Stimulated activated naive CD8-positive, alpha-beta T cell treated with anti-CD3 and anti-CD28 coated beads, Interleukin-15, Interleukin-2, amounts not matched to agents 100 ng/mL and 50 ng/mL, for 24 hours (primary cell): ENCODE results near the gene CUL2.

Experiments used
- H3K27ac Mint-ChIP-seq: one replicate; pipeline ENCODE4 v1.8.0; 2021; ENCODE audit warnings: mild to moderate bottlenecking, mixed read lengths
- H3K27me3 Mint-ChIP-seq: one replicate; pipeline ENCODE4 v1.8.0; 2021; ENCODE audit warnings: mixed read lengths
- H3K36me3 Mint-ChIP-seq: one replicate; pipeline ENCODE4 v1.8.0; 2021; ENCODE audit warnings: low read depth, mixed read lengths
- H3K4me1 Mint-ChIP-seq: one replicate; pipeline ENCODE4 v1.8.0; 2021; ENCODE audit warnings: low read depth, mixed read lengths
- H3K4me3 Mint-ChIP-seq: one replicate; pipeline ENCODE4 v1.8.0; 2021; ENCODE audit warnings: mild to moderate bottlenecking, mixed read lengths
- H3K9me3 Mint-ChIP-seq: one replicate; pipeline ENCODE4 v1.8.0; 2021; ENCODE audit warnings: mixed read lengths

Gene CUL2

GRCh38 chr10:34969171-34969570, 121.0 kb downstream of the CUL2 start:
- no peaks in the 10 kb centered on the region for H3K9me3 Mint-ChIP-seq
- no peak overlapping the region for H3K27ac Mint-ChIP-seq
- H3K36me3 Mint-ChIP-seq, result no peaks in the 10 kb centered on the region
- no peak overlapping the region for H3K4me3 Mint-ChIP-seq
- H3K27me3 Mint-ChIP-seq, result no peaks in the 10 kb centered on the region
- no peaks in the 10 kb centered on the region for H3K4me1 Mint-ChIP-seq

DNA sequence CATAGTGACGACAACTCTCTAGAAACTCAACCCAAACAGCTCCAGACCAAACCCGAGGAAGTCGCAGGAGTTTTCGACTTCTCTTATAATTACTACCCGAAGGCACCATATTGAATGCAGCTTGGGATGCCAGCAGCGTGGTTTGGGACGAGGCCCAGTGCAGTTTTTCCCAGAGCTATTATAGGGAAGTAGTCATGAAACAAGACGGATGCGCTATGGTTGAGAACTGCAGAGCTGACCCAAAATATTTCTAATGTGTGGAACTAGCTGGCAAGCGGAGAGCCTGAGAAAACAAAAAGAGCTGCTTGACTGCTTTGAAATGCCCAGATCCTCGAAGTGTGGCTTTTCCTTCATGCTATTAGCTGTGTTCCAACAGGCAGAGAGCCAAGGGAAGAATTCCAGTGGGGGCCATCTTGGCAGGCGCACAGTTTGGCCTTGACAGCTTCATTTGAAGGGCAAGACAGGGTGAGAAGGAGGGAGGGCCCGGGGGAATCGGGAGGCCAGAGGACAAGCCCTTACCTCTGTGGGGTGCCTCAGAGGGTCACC, 122.7 kb downstream of the CUL2 start:
- no peaks in the 10 kb centered on the region for H3K27me3 Mint-ChIP-seq
- no peak overlapping the region for H3K4me3 Mint-ChIP-seq
- no peaks in the 10 kb centered on the region for H3K9me3 Mint-ChIP-seq
- no peaks in the 10 kb centered on the region for H3K4me1 Mint-ChIP-seq
- no peak overlapping the region for H3K27ac Mint-ChIP-seq
- H3K36me3 Mint-ChIP-seq, result no peaks in the 10 kb centered on the region

- Mint-ChIP-seq H3K36me3 (no peaks in the 10 kb centered on the region), H3K27ac (no peak overlapping the region), H3K4me1 (no peaks in the 10 kb centered on the region), H3K27me3 (no peaks in the 10 kb centered on the region), H3K4me3 (no peak overlapping the region), H3K9me3 (no peaks in the 10 kb centered on the region)
Measured at GRCh38 chr10:34966451-34966850, 123.7 kb downstream of the CUL2 start.

- Mint-ChIP-seq H3K9me3 (no peaks in the 10 kb centered on the region), H3K36me3 (no peaks in the 10 kb centered on the region), H3K4me1 (no peaks in the 10 kb centered on the region), H3K27me3 (no peaks in the 10 kb centered on the region), H3K4me3 (no peak overlapping the region), H3K27ac (no peak overlapping the region)
Measured at GRCh38 chr10:34966040-34966439, 124.1 kb downstream of the CUL2 start.

- Mint-ChIP-seq H3K4me1 (no peaks in the 10 kb centered on the region), H3K27ac (no peak overlapping the region), H3K9me3 (no peaks in the 10 kb centered on the region), H3K36me3 (no peaks in the 10 kb centered on the region), H3K27me3 (no peaks in the 10 kb centered on the region), H3K4me3 (no peak overlapping the region)
Measured at GRCh38 chr10:34964166-34964800, 125.9 kb downstream of the CUL2 start.

DNA sequence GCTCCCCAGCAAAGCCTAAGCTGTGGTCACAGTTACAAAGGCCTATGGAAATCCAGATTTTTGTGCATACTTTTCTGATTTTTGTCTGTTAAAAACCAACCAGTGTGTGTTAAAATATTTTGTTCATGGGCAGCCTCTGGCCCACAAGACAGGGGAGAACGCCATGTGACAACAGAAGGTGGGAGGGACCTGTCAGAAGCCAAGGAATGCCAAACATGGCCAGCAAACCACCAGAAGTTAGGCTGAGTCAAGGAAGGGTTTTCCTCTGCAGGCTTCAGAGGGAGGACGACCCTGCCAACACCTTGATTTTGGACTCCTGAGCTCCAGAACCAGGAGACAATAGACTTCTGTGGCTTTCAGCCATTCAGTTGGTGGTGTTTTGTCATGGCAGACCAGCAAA, 127.3 kb downstream of the CUL2 start:
- no peaks in the 10 kb centered on the region for H3K4me1 Mint-ChIP-seq
- H3K27ac Mint-ChIP-seq, result no peak overlapping the region
- no peak overlapping the region for H3K4me3 Mint-ChIP-seq
- no peaks in the 10 kb centered on the region for H3K36me3 Mint-ChIP-seq
- H3K27me3 Mint-ChIP-seq, result no peaks in the 10 kb centered on the region
- no peaks in the 10 kb centered on the region for H3K9me3 Mint-ChIP-seq

GRCh38 chr10:34960983-34961382, 129.2 kb downstream of the CUL2 start:
- no peak overlapping the region for H3K27ac Mint-ChIP-seq
- no peaks in the 10 kb centered on the region for H3K9me3 Mint-ChIP-seq
- no peaks in the 10 kb centered on the region for H3K4me1 Mint-ChIP-seq
- no peaks in the 10 kb centered on the region for H3K27me3 Mint-ChIP-seq
- no peaks in the 10 kb centered on the region for H3K36me3 Mint-ChIP-seq
- H3K4me3 Mint-ChIP-seq, result no peak overlapping the region

- Mint-ChIP-seq H3K27me3 (no peaks in the 10 kb centered on the region), H3K36me3 (no peaks in the 10 kb centered on the region), H3K27ac (no peak overlapping the region)
Measured at GRCh38 chr10:34959786-34960185, 130.4 kb downstream of the CUL2 start.

DNA sequence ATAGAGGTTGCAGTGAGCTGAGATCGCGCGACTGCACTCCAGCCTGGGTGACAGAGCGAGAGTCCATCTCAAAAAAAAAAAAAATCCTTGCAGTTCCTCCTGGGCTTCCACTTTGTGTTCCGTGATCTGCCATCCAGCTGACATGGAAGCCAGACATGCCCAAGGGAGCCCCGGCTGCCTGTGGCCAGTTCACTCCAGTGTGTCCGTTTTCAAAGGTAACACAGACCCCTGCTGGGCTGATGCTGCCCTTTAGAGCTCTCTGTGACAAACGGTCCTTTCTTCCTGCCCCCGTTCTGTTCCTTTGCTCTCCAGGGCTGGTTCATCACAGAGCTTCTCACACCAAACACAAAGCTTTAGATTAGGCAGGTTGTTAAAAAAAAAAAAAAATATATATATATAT, 130.8 kb downstream of the CUL2 start:
- H3K27me3 Mint-ChIP-seq, result no peaks in the 10 kb centered on the region
- no peaks in the 10 kb centered on the region for H3K36me3 Mint-ChIP-seq
- no peaks in the 10 kb centered on the region for H3K9me3 Mint-ChIP-seq
- no peak overlapping the region for H3K4me3 Mint-ChIP-seq
- no peaks in the 10 kb centered on the region for H3K4me1 Mint-ChIP-seq
- no peak overlapping the region for H3K27ac Mint-ChIP-seq

More at GRCh38 chr10:34959786-34960185, 130.4 kb downstream of the CUL2 start:
- Mint-ChIP-seq H3K4me3 (no peak overlapping the region), H3K9me3 (no peaks in the 10 kb centered on the region), H3K4me1 (no peaks in the 10 kb centered on the region)
